HG03354 (cell line): ENCODE measurements around the gene LINGO1.

Experiments
- ATAC-seq: cut with Tn5 transposase; IDR thresholded peaks from one replicate; pipeline ENCODE4 v1.9.1; 2021; ENCODE audit warnings: mild to moderate bottlenecking; ENCODE audit not compliant: unreplicated experiment, poor library complexity, severe bottlenecking

The LINGO1 gene

GRCh38 chr15:77633913-77634265, 1.2 kb upstream of the LINGO1 start:
- no peak for ATAC-seq

- ATAC-seq, result peak; percentile 88
These were observed 611 bp upstream of the LINGO1 start for GRCh38 chr15:77633134-77633912.

- no peak for ATAC-seq
These were observed 773 bp downstream of the LINGO1 start for GRCh38 chr15:77631745-77632533.

GRCh38 chr15:77630956-77631744, 1.6 kb downstream of the LINGO1 start:
- no peak for ATAC-seq

GRCh38 chr15:77630056-77630455, 2.7 kb downstream of the LINGO1 start:
- no peak for ATAC-seq

- ATAC-seq, result no peak
These were observed 3.4 kb downstream of the LINGO1 start for GRCh38 chr15:77629070-77630030.

GRCh38 chr15:77628010-77628409, 4.7 kb downstream of the LINGO1 start:
- no peak for ATAC-seq

- no peak for ATAC-seq
These were observed 5.1 kb downstream of the LINGO1 start for GRCh38 chr15:77627581-77627980.

GRCh38 chr15:77627067-77627466, 5.6 kb downstream of the LINGO1 start:
- no peak for ATAC-seq

GRCh38 chr15:77626002-77626401, 6.7 kb downstream of the LINGO1 start:
- no peak for ATAC-seq

- no peak for ATAC-seq
These were observed 7.3 kb downstream of the LINGO1 start for GRCh38 chr15:77625376-77625775.

GRCh38 chr15:77624868-77625267, 7.8 kb downstream of the LINGO1 start:
- ATAC-seq, result no peak

GRCh38 chr15:77623755-77624524, 8.8 kb downstream of the LINGO1 start:
- ATAC-seq, result no peak

- no peak for ATAC-seq
These were observed 9.6 kb downstream of the LINGO1 start for GRCh38 chr15:77622934-77623754.

GRCh38 chr15:77622209-77622933, 10.3 kb downstream of the LINGO1 start:
- ATAC-seq, result no peak

GRCh38 chr15:77621847-77622208, 10.9 kb downstream of the LINGO1 start:
- no peak for ATAC-seq

GRCh38 chr15:77620960-77621647, 11.6 kb downstream of the LINGO1 start:
- no peak for ATAC-seq
